Neuronal stem cell (in vitro differentiated cells): ENCODE results near the gene GLIPR1L2.
A peak's percentile ranks its signal among the peaks of the same experiment; 100 is the strongest.

Experiments
- DNase-seq: peaks from one replicate; pipeline ENCODE4 v3.0.0-alpha.2; 2013; ENCODE audit warnings: low spot score
- H2AFZ ChIP-seq: one replicate; pipeline ENCODE4 v1.6.1; 2013; ENCODE audit warnings: mild to moderate bottlenecking, low read length, inconsistent platforms
- H2AK5ac ChIP-seq: 2 replicates; pipeline ENCODE4 v1.6.1; 2013; ENCODE audit warnings: low read depth, mild to moderate bottlenecking, inconsistent platforms, low read length, moderate library complexity, mixed read lengths
- H2BK120ac ChIP-seq: 2 replicates; pipeline ENCODE4 v1.6.1; 2013; ENCODE audit warnings: low read depth, mild to moderate bottlenecking, inconsistent platforms, low read length, moderate library complexity, mixed read lengths
- H2BK12ac ChIP-seq: one replicate; pipeline ENCODE4 v1.6.1; 2013; ENCODE audit warnings: low read length, inconsistent platforms
- H2BK15ac ChIP-seq: 2 replicates; pipeline ENCODE4 v1.6.1; 2013; ENCODE audit warnings: mild to moderate bottlenecking, low read length, inconsistent platforms, mixed read lengths
- H2BK5ac ChIP-seq: one replicate; pipeline ENCODE4 v1.6.1; 2013; ENCODE audit warnings: inconsistent platforms, mild to moderate bottlenecking, low read length, moderate library complexity
- H3K14ac ChIP-seq: one replicate; pipeline ENCODE4 v1.6.1; 2013; ENCODE audit warnings: low read length, inconsistent platforms
- H3K18ac ChIP-seq: 2 replicates; pipeline ENCODE4 v1.6.1; 2013; ENCODE audit warnings: low read length, inconsistent platforms
- H3K23ac ChIP-seq: 2 replicates; pipeline ENCODE4 v1.6.1; 2013; ENCODE audit warnings: low read depth, mild to moderate bottlenecking, mixed read lengths, low read length, inconsistent platforms; ENCODE audit not compliant: poor library complexity
- H3K27ac ChIP-seq: replicated peaks from 3 replicates; pipeline ENCODE4 v1.5.1; 2013; ENCODE audit warnings: low read length, inconsistent platforms
- H3K27me3 ChIP-seq, 3 experiments: 2 replicates each; pipeline ENCODE4 v1.6.1; 2013; ENCODE audit warnings: low read length in 3 of 3, mild to moderate bottlenecking in 2 of 3, inconsistent platforms in 1 of 3, low read depth in 1 of 3, mixed read lengths in 1 of 3, moderate library complexity in 1 of 3; ENCODE audit not compliant: control insufficient read depth in 3 of 3, insufficient read depth in 3 of 3
- H3K36me3 ChIP-seq, 2 donors: replicated peaks in 1 of 2; 2 replicates each; pipeline ENCODE4 v1.6.1; 2013; ENCODE audit warnings: low read length in 2 of 2; ENCODE audit not compliant: control insufficient read depth in 2 of 2, insufficient read depth in 2 of 2
- H3K4ac ChIP-seq: 2 replicates; pipeline ENCODE4 v1.6.1; 2013; ENCODE audit warnings: inconsistent platforms, mild to moderate bottlenecking, low read length, moderate library complexity
- H3K4me1 ChIP-seq, 2 donors: 1 replicate in 1 of 2; 2 replicates in 1 of 2; pipeline ENCODE4 v1.6.1; 2013; ENCODE audit warnings: low read length in 2 of 2, low read depth in 1 of 2; ENCODE audit not compliant: control insufficient read depth in 2 of 2, insufficient read depth in 1 of 2
- H3K4me2 ChIP-seq: one replicate; pipeline ENCODE4 v1.6.1; 2013; ENCODE audit warnings: mild to moderate bottlenecking, low read length, inconsistent platforms; ENCODE audit not compliant: insufficient read depth, poor library complexity, severe bottlenecking
- H3K4me3 ChIP-seq, 2 donors: 2 replicates each; pipeline ENCODE4 v1.5.1; 2013; ENCODE audit warnings: low read length in 2 of 2, mild to moderate bottlenecking in 2 of 2, inconsistent platforms in 1 of 2, moderate library complexity in 1 of 2
- H3K79me1 ChIP-seq: one replicate; pipeline ENCODE4 v1.6.1; 2013; ENCODE audit warnings: low read depth, mild to moderate bottlenecking, inconsistent platforms, low read length, moderate library complexity
- H3K9ac ChIP-seq: one replicate; pipeline ENCODE4 v1.6.1; 2013; ENCODE audit warnings: mild to moderate bottlenecking, low read depth, low read length, inconsistent platforms; ENCODE audit not compliant: poor library complexity
- H3K9me3 ChIP-seq, 2 donors: replicated peaks in 1 of 2; 2 replicates each; pipeline versions ENCODE3 to v1.6.1; 2013; ENCODE audit warnings: low read length in 2 of 2, mild to moderate bottlenecking in 2 of 2, inconsistent platforms in 1 of 2, low read depth in 1 of 2, mixed read lengths in 1 of 2, moderate library complexity in 1 of 2; ENCODE audit not compliant: control insufficient read depth in 2 of 2, insufficient read depth in 1 of 2
- H4K8ac ChIP-seq: one replicate; pipeline ENCODE4 v1.6.1; 2013; ENCODE audit warnings: low read depth, mild to moderate bottlenecking, inconsistent platforms, low read length, moderate library complexity
- H4K91ac ChIP-seq: one replicate; pipeline ENCODE4 v1.6.1; 2013; ENCODE audit warnings: low read length, low read depth, mild to moderate bottlenecking, inconsistent platforms; ENCODE audit not compliant: poor library complexity
- whole genome bisulfite sequencing, 2 donors: extraction: QIAGEN DNeasy Blood & Tissue Kit; methylation state at CpG; one replicate each; pipeline ENCODE4 v1.1.7; 2013; ENCODE audit warnings: missing lambda C conversion rate in 2 of 2, mixed read lengths in 1 of 2; ENCODE audit not compliant: insufficient read length in 2 of 2, insufficient replicate concordance in 1 of 2; ENCODE audit errors: extremely low coverage in 2 of 2; 5-methylcytosine and 5-hydroxymethylcytosine counted together

Gene GLIPR1L2

DNA sequence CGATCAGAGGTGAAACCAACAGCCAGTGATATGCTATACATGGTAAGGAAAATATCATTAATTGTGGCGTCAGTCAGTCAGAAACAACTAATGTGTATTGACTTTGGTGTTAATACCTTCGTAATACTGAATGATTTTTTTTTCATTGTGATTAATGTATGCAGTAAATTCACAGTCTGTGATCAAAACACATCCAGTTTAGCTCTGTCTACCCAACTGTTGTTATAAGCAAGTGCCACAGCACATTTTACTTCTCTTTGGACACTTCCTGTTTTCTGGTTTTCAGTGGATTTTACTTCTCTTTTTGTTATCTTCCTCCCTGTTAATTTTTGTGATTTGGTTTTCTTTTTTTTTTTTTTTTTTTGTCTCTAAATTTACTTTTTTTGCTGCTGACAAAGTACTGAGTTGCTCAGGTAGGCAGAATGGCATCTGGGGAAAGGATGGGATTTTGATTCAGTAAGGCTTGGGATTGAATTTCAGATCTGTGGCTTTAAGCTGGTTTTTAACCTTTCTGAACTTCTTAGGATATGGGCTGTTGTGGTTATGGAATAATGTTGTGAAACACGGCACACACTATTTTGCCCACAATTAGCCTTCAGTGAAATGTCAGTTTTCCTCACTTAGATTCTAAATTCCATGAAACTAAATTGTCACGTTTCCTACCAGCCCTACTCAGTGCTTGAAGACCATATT lies 90.3 kb downstream of the GLIPR1L2 start:
- Histone ChIP-seq H3K18ac (no peak overlapping the region), H3K27me3 (no peaks in the 10 kb centered on the region), H4K8ac (no peak overlapping the region), H3K4me3 (no peak overlapping the region), H2BK120ac (no peak overlapping the region), H3K4me2 (no peak overlapping the region), H3K14ac (no peak overlapping the region), H3K9me3 (no peaks in the 10 kb centered on the region), H2AK5ac (no peak overlapping the region), H4K91ac (no peak overlapping the region), H2AFZ (peak overlapping the region; percentile 68), H3K4me1 (peaks cover 0 to 10% of the 10 kb centered on the region in 2 donors), H2BK12ac (no peak overlapping the region), H3K4ac (no peak overlapping the region), H3K36me3 (no peaks in the 10 kb centered on the region), H3K9ac (no peak overlapping the region), H2BK5ac (no peak overlapping the region), H3K27ac (no peak overlapping the region), H3K79me1 (no peaks in the 10 kb centered on the region), H2BK15ac (no peak overlapping the region), H3K23ac (no peak overlapping the region)
- DNase-seq, result no peak
- no CpG with 5 or more reads among the region's 5 CpGs for WGBS, 2 donors

DNA sequence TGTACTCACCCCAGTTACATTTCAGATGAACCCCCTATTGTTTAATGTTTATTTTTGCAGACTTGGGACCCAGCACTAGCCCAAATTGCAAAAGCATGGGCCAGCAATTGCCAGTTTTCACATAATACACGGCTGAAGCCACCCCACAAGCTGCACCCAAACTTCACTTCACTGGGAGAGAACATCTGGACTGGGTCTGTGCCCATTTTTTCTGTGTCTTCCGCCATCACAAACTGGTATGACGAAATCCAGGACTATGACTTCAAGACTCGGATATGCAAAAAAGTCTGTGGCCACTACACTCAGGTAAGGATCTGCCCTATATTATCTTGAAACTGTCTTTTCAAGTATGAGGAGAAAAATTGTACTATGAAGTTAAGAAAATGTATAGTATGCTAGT lies 90.9 kb downstream of the GLIPR1L2 start:
- Histone ChIP-seq H3K9me3 (no peaks in the 10 kb centered on the region), H2BK15ac (no peak overlapping the region), H3K27ac (no peak overlapping the region), H3K23ac (no peak overlapping the region), H2BK5ac (no peak overlapping the region), H3K36me3 (no peaks in the 10 kb centered on the region), H3K18ac (no peak overlapping the region), H3K9ac (no peak overlapping the region), H3K4ac (no peak overlapping the region), H4K8ac (no peak overlapping the region), H2BK120ac (no peak overlapping the region), H3K4me1 (peaks cover 0 to 10% of the 10 kb centered on the region in 2 donors), H3K4me3 (no peak overlapping the region), H4K91ac (no peak overlapping the region), H3K27me3 (no peaks in the 10 kb centered on the region), H3K4me2 (no peak overlapping the region), H3K79me1 (no peaks in the 10 kb centered on the region), H2BK12ac (no peak overlapping the region), H2AK5ac (no peak overlapping the region), H3K14ac (no peak overlapping the region), H2AFZ (peak overlapping the region; percentile 68)
- DNase-seq, result no peak
- no CpG with 5 or more reads among the region's 4 CpGs for WGBS, 2 donors
